Suprapubic skin (tissue), 4 donors: ENCODE measurements around the gene SLC26A2.

Experiments used
- POLR2A ChIP-seq, 2 donors: fragments of 450-650 bp; IDR thresholded peaks; one replicate each; pipeline ENCODE4 v1.6.1; 2017; ENCODE audit warnings: antibody characterized with exemption in 2 of 2, mild to moderate bottlenecking in 2 of 2, moderate library complexity in 2 of 2
- POLR2AphosphoS5 ChIP-seq, 3 donors: sonication (generic); formaldehyde crosslinking; IDR thresholded peaks; one replicate each; pipeline ENCODE4 v1.6.1; 2017; ENCODE audit warnings: antibody characterized with exemption in 3 of 3
- TF ChIP-seq, protein P1 (sequence below), 2 donors: fragments of 200-600 bp in 1 of 2; fragments of 450-650 bp in 1 of 2; sonication (generic) in 1 of 2; IDR thresholded peaks; one replicate each; pipeline ENCODE4 v1.5.1; 2016 to 2019; ENCODE audit warnings: antibody characterized with exemption in 2 of 2, mild to moderate bottlenecking in 1 of 2, moderate library complexity in 1 of 2

DNA sequence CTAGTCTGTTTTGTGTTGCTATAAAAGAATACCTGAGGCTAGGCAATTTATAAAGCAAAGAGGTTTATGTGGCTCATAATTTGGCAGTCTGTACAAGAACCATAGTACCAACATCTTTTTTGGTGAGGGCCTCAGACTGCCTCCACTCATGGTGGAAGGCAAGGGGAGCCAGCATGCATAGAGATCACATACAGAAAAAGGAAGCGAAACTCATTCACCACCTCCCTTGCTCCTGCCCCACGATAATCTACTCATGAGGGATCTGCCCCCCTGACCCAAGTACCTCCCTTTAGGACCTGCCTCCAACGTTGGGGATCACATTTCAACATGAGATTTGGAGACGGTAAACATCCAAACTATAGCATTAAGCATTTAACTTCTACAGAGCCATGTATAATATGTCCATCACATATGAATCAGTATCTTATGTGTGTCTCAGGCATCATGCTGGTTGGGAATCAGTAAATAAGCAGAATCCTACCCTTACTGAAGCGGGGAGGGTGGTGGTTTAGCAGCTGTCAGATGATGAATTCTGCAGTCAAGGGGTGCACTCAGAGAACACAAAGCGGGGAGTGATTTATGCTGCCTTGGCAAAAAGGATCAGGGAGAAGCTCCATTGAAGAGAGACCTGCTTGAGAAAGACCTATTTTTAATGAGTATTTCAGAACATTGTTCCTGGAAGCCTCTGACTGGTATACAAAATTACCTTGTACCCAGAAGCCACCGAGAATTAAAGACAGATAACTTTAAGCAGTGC is 74.8 kb downstream of the SLC26A2 start:
- TF ChIP-seq POLR2AphosphoS5 (IDR thresholded peaks at IDR 0.05), result no peak
- TF ChIP-seq, protein P1, sequence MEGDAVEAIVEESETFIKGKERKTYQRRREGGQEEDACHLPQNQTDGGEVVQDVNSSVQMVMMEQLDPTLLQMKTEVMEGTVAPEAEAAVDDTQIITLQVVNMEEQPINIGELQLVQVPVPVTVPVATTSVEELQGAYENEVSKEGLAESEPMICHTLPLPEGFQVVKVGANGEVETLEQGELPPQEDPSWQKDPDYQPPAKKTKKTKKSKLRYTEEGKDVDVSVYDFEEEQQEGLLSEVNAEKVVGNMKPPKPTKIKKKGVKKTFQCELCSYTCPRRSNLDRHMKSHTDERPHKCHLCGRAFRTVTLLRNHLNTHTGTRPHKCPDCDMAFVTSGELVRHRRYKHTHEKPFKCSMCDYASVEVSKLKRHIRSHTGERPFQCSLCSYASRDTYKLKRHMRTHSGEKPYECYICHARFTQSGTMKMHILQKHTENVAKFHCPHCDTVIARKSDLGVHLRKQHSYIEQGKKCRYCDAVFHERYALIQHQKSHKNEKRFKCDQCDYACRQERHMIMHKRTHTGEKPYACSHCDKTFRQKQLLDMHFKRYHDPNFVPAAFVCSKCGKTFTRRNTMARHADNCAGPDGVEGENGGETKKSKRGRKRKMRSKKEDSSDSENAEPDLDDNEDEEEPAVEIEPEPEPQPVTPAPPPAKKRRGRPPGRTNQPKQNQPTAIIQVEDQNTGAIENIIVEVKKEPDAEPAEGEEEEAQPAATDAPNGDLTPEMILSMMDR (IDR thresholded peaks at IDR 0.05), result no peak
- TF ChIP-seq POLR2A (IDR thresholded peaks at IDR 0.05), result no peak
